Type B pancreatic cell (in vitro differentiated cells): ENCODE data around the gene PMM2. TPM values are rescaled to one million over a fixed set of nuclear protein-coding genes. Genes with fewer than 3 reads are reported as not detected.

Source experiments
- DNase-seq: peaks from one replicate; pipeline ENCODE4 v3.0.0; 2021; ENCODE audit warnings: mixed read lengths; ENCODE audit not compliant: unreplicated experiment; ENCODE audit errors: extremely low spot score
- H3K27ac Mint-ChIP-seq: 2 replicates; pipeline ENCODE4 v1.8.0; 2021; ENCODE audit warnings: mild to moderate bottlenecking, mixed read lengths
- H3K27me3 Mint-ChIP-seq: 2 replicates; pipeline ENCODE4 v1.8.0; 2021; ENCODE audit warnings: mixed read lengths
- H3K36me3 Mint-ChIP-seq: 2 replicates; pipeline ENCODE4 v1.8.0; 2021; ENCODE audit warnings: mixed read lengths
- H3K4me1 Mint-ChIP-seq: one replicate; pipeline ENCODE4 v1.8.0; 2021; ENCODE audit warnings: mixed read lengths; ENCODE audit not compliant: unreplicated experiment
- H3K4me3 Mint-ChIP-seq: 2 replicates; pipeline ENCODE4 v1.8.0; 2021; ENCODE audit warnings: mild to moderate bottlenecking, mixed read lengths
- H3K9me3 Mint-ChIP-seq: 2 replicates; pipeline ENCODE4 v1.8.0; 2021; ENCODE audit warnings: mixed read lengths
- total RNA-seq: library from RNA; stranded (reverse); gene quantifications from 2 replicates; pipeline ENCODE4 v1.2.1, GENCODE V29; 2021; ENCODE audit warnings: low replicate concordance
- TF ChIP-seq, protein P1 (sequence below): fragments of 200-600 bp; sonication (generic); conservative IDR thresholded peaks from 2 replicates; pipeline ENCODE4 v1.5.0; 2021; ENCODE audit warnings: antibody characterized with exemption, mild to moderate bottlenecking

The PMM2 gene
- total RNA-seq, 1 donor from 2014 or later, result 35.5 TPM

DNA sequence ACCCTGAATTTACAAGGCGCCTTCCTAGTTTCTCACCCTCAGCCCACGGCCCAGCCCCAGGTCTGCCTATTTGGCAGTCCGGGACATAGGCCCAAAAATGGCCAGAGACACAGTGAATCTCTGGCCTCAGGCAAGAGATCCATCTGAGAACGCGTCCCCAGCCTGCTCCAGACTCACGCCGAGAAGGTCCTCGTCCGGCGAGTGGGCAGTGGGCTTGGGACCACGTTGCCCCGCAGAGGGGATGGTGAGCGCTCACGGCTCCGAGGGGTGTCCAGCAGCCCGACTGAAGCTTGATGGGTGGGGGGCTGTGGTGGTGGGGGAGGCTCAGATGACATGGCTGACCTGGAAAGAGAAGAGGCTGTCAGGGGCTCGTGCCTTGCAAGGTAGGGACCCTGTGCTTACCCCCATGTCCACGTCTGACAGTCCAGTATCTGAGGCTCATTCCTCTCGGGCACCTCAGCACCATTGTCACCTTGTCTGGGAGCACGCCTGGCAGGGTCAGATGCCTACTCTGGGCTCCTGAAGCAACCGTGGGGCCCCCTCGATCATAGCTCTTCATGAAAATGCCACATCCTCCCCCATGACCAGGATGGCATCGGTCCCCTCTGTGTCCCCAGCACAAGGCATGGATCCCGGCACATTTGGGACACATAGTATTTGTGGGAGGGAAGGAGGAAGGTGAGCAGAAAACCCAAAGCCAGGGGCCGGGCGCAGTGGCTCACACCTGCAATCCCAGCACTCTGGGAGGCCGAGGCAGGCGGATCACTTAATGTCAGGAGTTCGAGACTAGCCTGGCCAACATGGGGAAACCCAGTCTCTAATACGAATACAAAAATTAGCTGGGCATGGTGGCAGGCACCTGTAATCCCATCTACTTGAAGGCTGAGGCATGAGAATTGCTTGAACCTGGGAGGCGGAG lies 61.6 kb downstream of the PMM2 start:
- Mint-ChIP-seq H3K27me3 (no peaks in the 10 kb centered on the region), H3K4me1 (peaks cover 13% of the 10 kb centered on the region), H3K4me3 (no peak overlapping the region), H3K9me3 (no peaks in the 10 kb centered on the region), H3K27ac (peak overlapping the region; percentile 62), H3K36me3 (peaks cover 18% of the 10 kb centered on the region)
- TF ChIP-seq, protein P1, sequence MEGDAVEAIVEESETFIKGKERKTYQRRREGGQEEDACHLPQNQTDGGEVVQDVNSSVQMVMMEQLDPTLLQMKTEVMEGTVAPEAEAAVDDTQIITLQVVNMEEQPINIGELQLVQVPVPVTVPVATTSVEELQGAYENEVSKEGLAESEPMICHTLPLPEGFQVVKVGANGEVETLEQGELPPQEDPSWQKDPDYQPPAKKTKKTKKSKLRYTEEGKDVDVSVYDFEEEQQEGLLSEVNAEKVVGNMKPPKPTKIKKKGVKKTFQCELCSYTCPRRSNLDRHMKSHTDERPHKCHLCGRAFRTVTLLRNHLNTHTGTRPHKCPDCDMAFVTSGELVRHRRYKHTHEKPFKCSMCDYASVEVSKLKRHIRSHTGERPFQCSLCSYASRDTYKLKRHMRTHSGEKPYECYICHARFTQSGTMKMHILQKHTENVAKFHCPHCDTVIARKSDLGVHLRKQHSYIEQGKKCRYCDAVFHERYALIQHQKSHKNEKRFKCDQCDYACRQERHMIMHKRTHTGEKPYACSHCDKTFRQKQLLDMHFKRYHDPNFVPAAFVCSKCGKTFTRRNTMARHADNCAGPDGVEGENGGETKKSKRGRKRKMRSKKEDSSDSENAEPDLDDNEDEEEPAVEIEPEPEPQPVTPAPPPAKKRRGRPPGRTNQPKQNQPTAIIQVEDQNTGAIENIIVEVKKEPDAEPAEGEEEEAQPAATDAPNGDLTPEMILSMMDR, result no peak
- no peak for DNase-seq

DNA sequence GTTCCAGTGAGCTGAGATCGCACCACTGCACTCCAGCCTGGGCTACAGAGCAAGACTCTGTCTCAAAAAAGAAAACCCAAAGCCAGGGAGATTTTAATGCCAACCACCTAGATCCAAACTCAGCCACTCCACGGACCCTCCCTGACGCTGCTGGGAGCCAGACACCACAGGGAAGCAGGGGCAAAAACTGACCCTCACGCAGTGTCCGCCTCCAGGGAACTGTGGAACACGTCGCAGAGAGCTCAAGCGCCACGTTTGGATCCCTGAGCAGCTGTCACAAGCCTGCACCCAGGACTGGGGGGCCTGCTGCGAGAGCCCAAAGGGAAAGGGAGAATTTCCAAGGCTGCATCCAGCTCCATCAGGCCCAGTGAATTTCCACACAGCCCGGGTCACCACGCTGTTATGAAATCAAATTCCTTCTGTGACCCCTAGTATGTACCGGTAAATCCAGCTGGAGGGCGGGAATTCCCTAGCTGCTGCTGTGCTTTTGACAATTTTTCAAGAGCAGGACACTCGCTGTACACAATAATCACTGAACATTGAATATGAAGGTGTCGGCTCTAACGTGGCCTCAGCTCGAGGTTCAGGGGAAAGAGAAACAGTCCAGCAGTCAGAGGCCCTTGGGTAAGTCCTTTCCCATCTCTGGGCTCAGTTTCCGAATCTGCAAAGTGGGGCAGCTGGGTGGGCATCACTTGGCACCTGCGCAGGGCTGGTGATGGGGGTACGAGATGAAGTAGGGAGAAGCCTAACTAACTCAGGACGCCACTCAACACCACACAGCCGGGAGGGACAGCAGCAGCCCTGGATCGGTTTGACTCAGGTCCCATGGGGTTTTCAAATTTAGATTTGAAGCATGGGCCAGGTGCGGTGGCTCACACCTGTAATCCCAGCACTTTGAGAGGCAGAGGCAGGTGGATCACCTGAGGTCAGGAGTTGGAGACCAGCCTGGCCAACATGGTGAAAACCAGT lies 62.6 kb downstream of the PMM2 start:
- H3K4me3 Mint-ChIP-seq, result peak overlapping the region; percentile 14
- peak overlapping the region; percentile 62 for H3K27ac Mint-ChIP-seq
- peaks cover 18% of the 10 kb centered on the region for H3K4me1 Mint-ChIP-seq
- TF ChIP-seq, protein P1, result no peak
- no peaks in the 10 kb centered on the region for H3K27me3 Mint-ChIP-seq
- peaks cover 14% of the 10 kb centered on the region for H3K36me3 Mint-ChIP-seq
- no peak for DNase-seq
- H3K9me3 Mint-ChIP-seq, result no peaks in the 10 kb centered on the region

DNA sequence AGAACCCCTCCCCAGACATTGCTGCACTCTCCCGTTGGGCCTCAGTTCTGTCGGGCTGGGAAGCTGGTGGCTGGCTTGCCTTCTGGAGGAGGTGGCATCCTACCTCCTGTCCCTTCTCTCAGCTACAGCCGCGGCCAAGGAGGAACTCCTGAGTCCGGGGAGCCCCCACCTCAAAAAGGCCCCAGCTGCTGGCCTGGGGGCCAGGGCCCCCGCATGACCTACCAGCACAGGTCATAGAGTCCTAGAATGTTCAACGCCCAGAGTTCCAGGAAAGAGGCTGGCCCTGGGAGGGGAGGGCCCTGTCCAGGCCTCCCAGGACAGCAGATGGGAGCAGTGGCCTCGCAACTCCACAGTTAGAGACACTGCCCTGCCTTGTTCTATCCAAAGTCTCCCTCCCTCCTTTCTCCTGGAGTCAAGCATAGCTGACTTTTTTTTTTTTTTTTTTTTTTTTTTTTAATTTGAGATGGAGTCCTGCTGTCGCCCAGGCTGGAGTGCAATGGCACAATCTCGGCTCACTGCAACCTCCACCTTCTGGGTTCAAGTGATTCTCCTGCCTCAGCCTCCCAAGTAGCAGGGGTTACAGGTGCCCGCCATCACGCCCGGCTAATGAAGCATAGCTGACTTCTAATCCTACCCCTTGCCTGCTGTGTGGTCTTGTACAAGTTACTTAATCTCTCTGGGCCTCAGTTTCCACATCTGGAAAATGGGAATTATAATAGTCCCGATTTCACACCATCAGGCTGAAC lies 64.1 kb downstream of the PMM2 start:
- TF ChIP-seq, protein P1, result no peak
- H3K9me3 Mint-ChIP-seq, result no peaks in the 10 kb centered on the region
- H3K27me3 Mint-ChIP-seq, result no peaks in the 10 kb centered on the region
- H3K27ac Mint-ChIP-seq, result peak overlapping the region; percentile 55
- peak overlapping the region; percentile 28 for H3K4me3 Mint-ChIP-seq
- H3K36me3 Mint-ChIP-seq, result peaks cover 9% of the 10 kb centered on the region
- DNase-seq, result no peak
- H3K4me1 Mint-ChIP-seq, result peaks cover 29% of the 10 kb centered on the region

DNA sequence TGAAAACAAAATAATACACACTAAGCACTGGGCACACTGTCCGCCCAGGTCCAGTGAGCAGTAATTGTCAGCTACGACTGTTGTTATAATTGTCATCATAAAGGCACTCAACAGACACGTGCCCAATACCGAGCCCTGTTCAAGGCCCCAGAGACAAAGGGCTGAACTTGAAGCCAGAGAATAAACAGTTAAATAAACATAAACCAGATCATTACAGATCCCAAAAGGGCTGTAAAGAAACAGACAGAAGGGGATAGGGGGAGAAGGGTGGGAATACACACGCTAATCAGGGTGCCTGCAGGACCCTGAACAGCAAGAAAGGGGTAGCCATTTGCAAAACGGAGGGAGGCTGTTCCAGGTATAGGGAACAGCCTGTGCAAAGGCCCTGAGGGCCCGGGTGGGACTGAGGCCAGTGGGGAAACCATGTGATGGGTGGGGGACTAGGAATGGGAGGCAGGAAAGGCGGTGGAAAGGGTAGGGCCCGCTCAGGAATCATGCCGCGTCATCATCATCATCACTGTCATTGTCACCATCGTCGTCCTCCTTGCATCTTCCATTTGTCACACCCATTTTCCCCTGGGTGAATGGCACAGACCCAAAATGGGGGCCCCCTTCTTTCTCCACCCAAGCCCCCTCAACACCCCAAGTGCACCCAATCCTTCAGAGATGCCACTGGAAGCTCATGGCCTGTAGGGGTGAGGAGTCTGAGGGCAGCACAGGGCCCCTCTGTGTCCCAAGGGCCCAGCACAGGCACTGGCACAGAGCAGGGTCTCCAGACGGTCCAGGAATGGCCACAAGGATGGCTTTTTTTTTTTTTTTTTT lies 64.9 kb downstream of the PMM2 start:
- TF ChIP-seq, protein P1, result no peak
- peaks cover 35% of the 10 kb centered on the region for H3K4me1 Mint-ChIP-seq
- no peaks in the 10 kb centered on the region for H3K9me3 Mint-ChIP-seq
- peak overlapping the region; percentile 66 for H3K27ac Mint-ChIP-seq
- H3K36me3 Mint-ChIP-seq, result peaks cover 9% of the 10 kb centered on the region
- DNase-seq, result no peak
- H3K4me3 Mint-ChIP-seq, result peak overlapping the region; percentile 1
- no peaks in the 10 kb centered on the region for H3K27me3 Mint-ChIP-seq
